K562 (cell line): ENCODE results near the gene KLHL34. TPM values are rescaled to one million over a fixed set of nuclear protein-coding genes. Genes with fewer than 3 reads are reported as not detected.

Source experiments
- E2F5 ChIP-seq: sonication (generic); formaldehyde crosslinking; IDR thresholded peaks from 2 replicates; pipeline ENCODE4 v1.8.0; 2022; ENCODE audit warnings: mild to moderate bottlenecking, missing genetic modification reagents
- HDAC8 ChIP-seq: fragments of 450-650 bp; IDR thresholded peaks from 2 replicates; pipeline ENCODE4 v1.6.1; 2016; ENCODE audit warnings: mild to moderate bottlenecking, missing genetic modification characterization, moderate library complexity, missing compliant biosample characterization
- MITF ChIP-seq: IDR thresholded peaks from 2 replicates; pipeline ENCODE4 v1.6.1; 2014; ENCODE audit warnings: antibody characterized with exemption
- SNAPC5 ChIP-seq: fragments of 250-450 bp; sonication (Bioruptor Pico); IDR thresholded peaks from 2 replicates; pipeline ENCODE4 v1.8.0; 2021; ENCODE audit warnings: moderate library complexity, mild to moderate bottlenecking, inconsistent platforms
- TSHZ1 ChIP-seq: fragments of 250-450 bp; sonication (Bioruptor Pico); IDR thresholded peaks from 2 replicates; pipeline ENCODE4 v1.4.0; 2020; ENCODE audit warnings: mild to moderate bottlenecking, moderate library complexity
- ZNF133 ChIP-seq: fragments of 250-450 bp; sonication (Bioruptor Pico); IDR thresholded peaks from 2 replicates; pipeline ENCODE4 v1.4.0; 2020; ENCODE audit warnings: mild to moderate bottlenecking
- ZNF695 ChIP-seq: fragments of 450-650 bp; formaldehyde crosslinking; IDR thresholded peaks from 2 replicates; pipeline ENCODE4 v1.4.0; 2020; ENCODE audit warnings: mild to moderate bottlenecking, moderate library complexity
- polyA plus RNA-seq, 8 experiments: library from polyadenylated mRNA; depleted of rRNA in 4 of 8; stranded (reverse) in 5 of 8; unstranded in 3 of 8; fragments of >200 nt; fragmentation: Nextera tagmentation in 2 of 8; fragmentation: Illumina TruSeq in 1 of 8; extraction: Ambion mirVana in 2 of 8; extraction: Trizol in 1 of 8; gene quantifications; 2 replicates each; pipeline versions ENCODE4 v1.2.1 to v1.2.3, GENCODE V29; 2011 to 2014; ENCODE audit warnings: inconsistent platforms in 1 of 8, missing spikeins in 1 of 8
- total RNA-seq, 7 experiments: library from RNA; depleted of rRNA in 6 of 7; stranded (reverse); fragments of >200 nt in 6 of 7; fragmentation: Illumina TruSeq in 2 of 7; extraction: Trizol in 2 of 7; gene quantifications; 2 replicates each; pipeline versions ENCODE4 v1.2.1 to v1.2.3, GENCODE V29; 2011 to 2021; ENCODE audit warnings: low replicate concordance in 1 of 7

KLHL34 gene
- total and polyA plus RNA-seq, 9 of the 15 experiments (the other 6 are each of a cell fraction or from before 2014, with no cell fraction given), result not detected

GRCh38 chrX:21645431-21645830, 12.7 kb downstream of the KLHL34 start (continued):
- TF ChIP-seq SNAPC5 (CRISPR knock-in tag) (no peak), E2F5 (no peak), MITF (no peak), ZNF695 (no peak), ZNF133 (CRISPR knock-in tag) (no peak), TSHZ1 (no peak), HDAC8 (tag) (no peak)
- TF ChIP-seq, all 486 proteins: peak for 0
